Measurements from ENCODE around the gene PIP5K1C. TPM values are rescaled to one million over a fixed set of nuclear protein-coding genes. Genes with fewer than 3 reads are reported as not detected.

PIP5K1C gene
- total and polyA plus RNA-seq, 10 of the 15 experiments (the other 5 are each of a cell fraction or from before 2014, with no cell fraction given), result 0.39 to 19.6 (median 5.3) TPM

DNA sequence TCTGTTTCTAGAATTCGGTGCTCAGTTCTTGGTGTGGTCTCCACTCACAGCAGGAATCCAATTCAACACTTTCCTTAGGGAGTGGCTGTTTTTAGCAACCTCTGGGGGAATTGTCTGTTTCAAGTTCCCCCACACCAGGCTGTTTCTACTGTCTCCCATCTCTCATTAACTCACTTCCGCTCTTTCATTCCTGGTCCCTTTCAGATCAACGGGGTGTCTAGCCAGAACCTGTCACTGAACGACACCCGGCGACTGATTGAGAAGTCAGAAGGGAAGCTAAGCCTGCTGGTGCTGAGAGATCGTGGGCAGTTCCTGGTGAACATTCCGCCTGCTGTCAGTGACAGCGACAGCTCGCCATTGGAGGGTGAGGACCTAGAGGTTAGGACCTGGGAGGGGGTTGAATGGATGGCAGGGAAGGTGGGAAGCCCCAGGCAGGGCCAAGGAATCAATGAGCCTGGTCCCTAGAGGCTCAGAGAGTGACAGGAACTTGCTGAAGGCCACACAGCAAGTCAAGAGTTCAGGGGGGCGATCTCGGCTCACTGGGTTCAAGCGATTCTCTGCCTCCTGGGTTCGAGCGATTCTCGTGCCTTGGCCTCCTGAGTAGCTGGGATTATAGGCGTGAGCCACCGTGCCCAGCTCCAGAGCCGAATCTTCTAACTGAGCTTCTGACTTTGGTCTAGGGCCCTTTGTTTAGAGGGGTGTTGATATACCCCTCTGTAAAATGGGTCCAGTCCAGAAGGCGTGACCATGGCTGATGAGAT is 33.5 kb upstream of the PIP5K1C start:
- no peak overlapping the region for H3K4me3 ChIP-seq
- no peak overlapping the region for H3K27ac ChIP-seq (ENCODE audit: control insufficient read depth, insufficient read depth)
- WGBS (ENCODE audit: insufficient coverage, insufficient replicate concordance, low lambda C conversion rate, missing lambda C conversion rate), result 48% methylated on average over 20 of the region's 20 CpGs
- ChIA-PET SMC1A (ENCODE audit: uncharacterized antibody, unreplicated experiment) (no interaction called here), RAD21 (ENCODE audit: unreplicated experiment) (interaction anchor here (0.6 kb wide), 1 partner anchor 267 kb away, joined by 3 read pairs; no protein-coding TSS in a partner anchor), CTCF (no interaction called here), POLR2A (no interaction called here)
- DNase-seq (ENCODE audit: low read depth, low spot score) (no peak), ATAC-seq (no peak), FAIRE-seq (no peak)
- BruUV-seq (replicated peaks), result no TSS peak
- no peak overlapping the region for H3K4me2 ChIP-seq (ENCODE audit: control insufficient read depth, insufficient read depth)
- no peaks in the 10 kb centered on the region for H3K36me3 ChIP-seq (ENCODE audit: control insufficient read depth in 2 of 2, insufficient read depth in 2 of 2, low read length in 1 of 2)
- intact Hi-C loops (cut with micrococcal nuclease; ENCODE audit: unreplicated experiment) (no loop called here), in situ Hi-C loops (cut with MboI) (no loop called here)
- TF ChIP-seq SPI1 (IDR thresholded peaks at IDR 0.05; ENCODE audit: borderline replicate concordance, insufficient read depth, low read depth, low read length) (peak; percentile 26; the same call in 1 of the 2 replicates), SMAD5 (IDR thresholded peaks at IDR 0.05; ENCODE audit: low read depth) (no peak), IRF5 (IDR thresholded peaks at IDR 0.05; ENCODE audit: borderline replicate concordance) (no peak), IKZF1 (conservative IDR thresholded peaks at IDR 0.05) (no peak), IKZF2 (IDR thresholded peaks at IDR 0.05) (no peak), JUNB (IDR thresholded peaks at IDR 0.05) (no peak), NRF1 (conservative IDR thresholded peaks at IDR 0.05; ENCODE audit: low read depth, low read length) (no peak), PAX8 (IDR thresholded peaks at IDR 0.05) (no peak), MEF2B (IDR thresholded peaks at IDR 0.05; ENCODE audit: partially characterized antibody, poor library complexity, severe bottlenecking) (no peak)
- no peak overlapping the region for H2AFZ ChIP-seq (ENCODE audit: control insufficient read depth, low read depth, low read length)
- no peak overlapping the region for H3K9ac ChIP-seq (ENCODE audit: control insufficient read depth, insufficient read depth, low read length)
- H3K27me3 ChIP-seq (replicated peaks in 1 of 2; ENCODE audit: control insufficient read depth in 2 of 2, insufficient read depth in 2 of 2, low read length in 1 of 2), result no peaks in the 10 kb centered on the region
- no peaks in the 10 kb centered on the region for H3K4me1 ChIP-seq (ENCODE audit: control insufficient read depth, insufficient read depth, low read length)
- no peaks in the 10 kb centered on the region for H3K9me3 ChIP-seq (replicated peaks; ENCODE audit: control insufficient read depth, insufficient read depth, low read length)
- H3K79me2 ChIP-seq (ENCODE audit: control insufficient read depth, insufficient read depth, low read length), result no peaks in the 10 kb centered on the region
- no peaks in the 10 kb centered on the region for H4K20me1 ChIP-seq (ENCODE audit: control insufficient read depth, insufficient read depth)
